HCT116 (cell line): ENCODE measurements around the gene ACHE.

Source experiments
- EGR1 ChIP-seq: IDR thresholded peaks from 2 replicates; pipeline ENCODE4 v1.6.1; 2012; ENCODE audit warnings: low read depth
- EZH2 ChIP-seq: fragments of 200-600 bp; sonication (generic); IDR thresholded peaks from 2 replicates; pipeline ENCODE4 v1.6.1; 2017; ENCODE audit warnings: antibody characterized with exemption, mixed run types
- FOSL1 ChIP-seq: IDR thresholded peaks from 2 replicates; pipeline ENCODE4 v1.6.1; 2012; ENCODE audit warnings: low read depth
- JUND ChIP-seq: IDR thresholded peaks from 2 replicates; pipeline ENCODE4 v1.6.1; 2012
- POLR2A ChIP-seq: IDR thresholded peaks from 2 replicates; pipeline ENCODE4 v1.7.0; 2011; ENCODE audit warnings: borderline replicate concordance; ENCODE audit not compliant: insufficient read depth, insufficient read length; ENCODE audit errors: extremely low read depth
- POLR2AphosphoS5 ChIP-seq: IDR thresholded peaks from 2 replicates; pipeline ENCODE4 v1.6.1; 2011; ENCODE audit warnings: mild to moderate bottlenecking, low read depth, low read length, moderate library complexity
- YY1 ChIP-seq: IDR thresholded peaks from 2 replicates; pipeline ENCODE4 v1.6.1; 2011; ENCODE audit warnings: low read length, low read depth, moderate library complexity, mild to moderate bottlenecking; ENCODE audit not compliant: insufficient replicate concordance; ENCODE audit errors: extremely low read depth
- ZBTB33 ChIP-seq: IDR thresholded peaks from 2 replicates; pipeline ENCODE4 v1.6.1; 2011; ENCODE audit warnings: mild to moderate bottlenecking, low read length, moderate library complexity; ENCODE audit not compliant: insufficient replicate concordance; ENCODE audit errors: extremely low read depth
- TF ChIP-seq, protein P1 (sequence below), 3 experiments: fragments of 200-600 bp in 1 of 3; sonication (generic) in 1 of 3; IDR thresholded peaks in 2 of 3; conservative IDR thresholded peaks in 1 of 3; 2 replicates each; pipeline ENCODE4 v1.5.1; 2012 to 2017; ENCODE audit warnings: low read depth in 2 of 3, low read length in 2 of 3, antibody characterized with exemption in 1 of 3, borderline replicate concordance in 1 of 3, control low read depth in 1 of 3, mild to moderate bottlenecking in 1 of 3, mixed read lengths in 1 of 3, mixed run types in 1 of 3, moderate library complexity in 1 of 3; ENCODE audit not compliant: insufficient read depth in 1 of 3

DNA sequence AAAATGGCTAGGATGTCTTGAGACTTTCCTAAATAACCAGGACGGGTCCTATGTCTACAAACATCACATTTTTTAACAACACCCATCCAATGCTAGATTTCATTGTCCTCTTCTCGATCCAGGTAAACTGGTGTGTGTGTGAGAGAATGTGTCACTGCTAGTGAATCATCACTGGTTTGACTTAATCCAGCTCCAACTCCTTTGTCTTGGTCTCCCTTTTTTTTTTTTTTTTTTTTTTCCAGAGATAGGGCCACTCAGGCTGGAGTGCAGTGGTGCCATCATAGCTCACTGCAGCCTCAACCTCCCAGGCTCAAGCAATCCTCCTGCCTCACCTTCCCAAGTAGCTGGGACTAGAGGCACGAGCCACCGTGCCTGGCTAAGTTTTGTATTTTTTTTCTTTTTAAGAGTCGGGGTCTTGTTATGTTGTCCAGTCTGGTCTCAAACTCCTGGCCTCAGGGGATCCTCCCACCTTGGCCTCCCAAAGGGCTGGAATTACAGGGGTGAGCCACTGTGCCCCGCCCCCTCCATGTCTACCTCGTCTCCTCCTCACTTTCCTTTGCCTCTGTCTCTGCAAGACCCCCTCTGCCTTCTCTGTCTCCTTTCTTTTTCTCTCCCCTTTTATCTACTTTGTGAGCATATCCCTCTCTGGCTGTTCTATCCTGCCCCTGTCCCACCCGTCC, 4.0 kb downstream of the ACHE start:
- TF ChIP-seq, protein P1, sequence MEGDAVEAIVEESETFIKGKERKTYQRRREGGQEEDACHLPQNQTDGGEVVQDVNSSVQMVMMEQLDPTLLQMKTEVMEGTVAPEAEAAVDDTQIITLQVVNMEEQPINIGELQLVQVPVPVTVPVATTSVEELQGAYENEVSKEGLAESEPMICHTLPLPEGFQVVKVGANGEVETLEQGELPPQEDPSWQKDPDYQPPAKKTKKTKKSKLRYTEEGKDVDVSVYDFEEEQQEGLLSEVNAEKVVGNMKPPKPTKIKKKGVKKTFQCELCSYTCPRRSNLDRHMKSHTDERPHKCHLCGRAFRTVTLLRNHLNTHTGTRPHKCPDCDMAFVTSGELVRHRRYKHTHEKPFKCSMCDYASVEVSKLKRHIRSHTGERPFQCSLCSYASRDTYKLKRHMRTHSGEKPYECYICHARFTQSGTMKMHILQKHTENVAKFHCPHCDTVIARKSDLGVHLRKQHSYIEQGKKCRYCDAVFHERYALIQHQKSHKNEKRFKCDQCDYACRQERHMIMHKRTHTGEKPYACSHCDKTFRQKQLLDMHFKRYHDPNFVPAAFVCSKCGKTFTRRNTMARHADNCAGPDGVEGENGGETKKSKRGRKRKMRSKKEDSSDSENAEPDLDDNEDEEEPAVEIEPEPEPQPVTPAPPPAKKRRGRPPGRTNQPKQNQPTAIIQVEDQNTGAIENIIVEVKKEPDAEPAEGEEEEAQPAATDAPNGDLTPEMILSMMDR (IDR thresholded peaks at IDR 0.05 in 2 of 3, conservative IDR thresholded peaks at IDR 0.05 in 1 of 3; ENCODE audit: borderline replicate concordance in 1 of 3, insufficient read depth in 1 of 3, low read depth in 2 of 3, low read length in 2 of 3): no peak
- TF ChIP-seq FOSL1 (no peak), ZBTB33 (no peak), EZH2 (no peak), EGR1 (no peak), POLR2AphosphoS5 (no peak), POLR2A (no peak), JUND (no peak), YY1 (no peak)
